Activated CD8-positive, alpha-beta memory T cell treated with anti-CD3 and anti-CD28 coated beads, Interleukin-2, amount 50 U/mL, for 4 hours (primary cell): ENCODE data around the gene TUBB4B.

Experiments used
- DNase-seq: peaks from one replicate; pipeline ENCODE4 v3.0.0-alpha.2; 2020

Gene TUBB4B

DNA sequence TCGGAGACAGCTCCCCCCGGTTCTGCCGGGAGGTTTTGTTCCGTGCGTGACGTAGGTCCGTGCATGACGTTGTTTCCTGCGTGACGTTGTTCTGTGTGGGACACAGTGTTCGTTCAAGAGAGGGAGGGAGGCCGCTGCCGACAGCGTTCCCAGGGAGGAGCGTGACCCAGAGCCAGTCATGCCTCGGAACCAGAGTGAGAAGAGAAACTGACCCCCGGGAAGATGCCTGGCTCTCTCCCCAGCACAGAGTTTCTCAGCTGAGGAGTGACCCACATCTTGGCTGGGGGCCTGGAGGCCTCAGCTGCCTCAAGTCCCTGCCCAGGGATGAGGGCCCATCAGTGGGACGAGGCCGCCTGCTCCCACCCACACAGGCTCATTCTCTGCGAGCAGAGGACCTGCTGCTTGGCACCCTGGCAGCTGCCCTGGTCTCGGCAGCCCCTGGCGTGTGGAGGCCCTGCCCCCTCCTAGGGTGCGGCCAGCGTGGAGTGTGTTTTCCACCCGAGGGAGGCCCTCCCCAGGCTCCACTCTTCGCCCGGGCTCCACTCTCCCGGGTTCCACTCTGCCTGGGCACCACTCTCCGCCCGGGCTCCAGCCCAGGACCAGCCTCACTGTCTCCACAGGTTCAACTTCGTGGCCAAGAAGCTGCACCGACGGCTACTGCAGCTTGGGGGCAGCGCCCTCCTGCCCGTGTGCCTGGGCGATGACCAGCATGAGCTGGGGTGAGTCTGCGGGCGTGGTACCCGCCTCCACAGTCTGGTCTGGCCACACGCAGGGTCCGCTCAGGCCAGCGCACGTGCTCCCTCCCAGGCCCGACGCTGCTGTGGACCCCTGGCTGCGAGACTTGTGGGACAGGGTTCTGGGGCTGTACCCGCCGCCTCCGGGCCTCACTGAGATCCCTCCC lies 27.7 kb upstream of the TUBB4B start:
- DNase-seq = no peak

DNA sequence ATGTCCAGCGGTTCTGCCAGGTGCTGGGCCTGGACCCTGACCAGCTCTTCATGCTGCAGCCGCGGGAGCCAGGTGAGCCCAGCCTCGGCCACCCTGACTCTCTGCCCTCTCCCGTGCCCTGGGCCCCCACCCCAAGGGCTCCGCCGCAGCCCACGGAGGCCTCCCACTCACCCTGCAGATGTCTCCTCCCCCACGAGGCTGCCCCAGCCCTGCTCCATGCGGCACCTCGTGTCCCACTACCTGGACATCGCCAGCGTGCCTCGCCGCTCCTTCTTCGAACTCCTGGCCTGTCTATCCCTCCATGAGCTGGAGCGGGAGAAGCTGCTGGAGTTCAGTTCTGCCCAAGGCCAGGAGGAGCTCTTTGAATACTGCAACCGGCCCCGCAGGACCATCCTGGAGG lies 26.5 kb upstream of the TUBB4B start:
- no peak for DNase-seq

DNA sequence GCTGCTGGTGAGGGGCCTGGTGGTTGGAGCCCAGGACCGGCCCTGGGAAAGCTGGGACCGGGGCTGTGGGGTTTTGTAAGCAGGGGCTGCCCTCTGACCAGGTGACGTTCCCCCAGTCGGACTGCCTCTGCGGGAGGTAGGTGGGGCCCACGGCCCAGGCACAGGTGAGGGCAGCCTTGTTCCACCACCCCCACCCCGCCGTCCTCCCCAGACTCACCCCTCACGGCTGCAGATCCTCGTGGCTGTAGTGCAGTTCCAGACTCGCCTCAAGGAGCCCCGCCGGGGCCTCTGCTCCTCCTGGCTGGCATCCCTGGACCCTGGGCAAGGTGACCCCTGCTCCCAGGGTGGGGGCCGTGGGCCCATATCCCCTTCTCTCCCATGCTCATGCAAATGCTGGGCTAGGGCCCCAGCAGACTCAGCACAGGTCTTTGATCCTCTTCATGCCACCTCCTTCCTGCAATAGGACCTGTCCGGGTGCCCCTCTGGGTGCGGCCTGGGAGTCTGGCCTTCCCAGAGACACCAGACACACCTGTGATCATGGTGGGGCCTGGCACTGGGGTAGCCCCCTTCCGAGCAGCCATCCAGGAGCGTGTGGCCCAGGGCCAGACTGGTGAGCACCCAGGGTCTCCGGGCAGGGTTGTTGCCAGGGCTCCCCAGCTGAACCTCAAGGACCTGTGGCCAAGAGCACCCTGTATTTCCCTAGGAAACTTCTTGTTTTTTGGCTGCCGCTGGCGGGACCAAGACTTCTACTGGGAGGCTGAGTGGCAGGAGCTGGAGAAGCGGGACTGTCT lies 25.7 kb upstream of the TUBB4B start:
- DNase-seq = no peak

DNA sequence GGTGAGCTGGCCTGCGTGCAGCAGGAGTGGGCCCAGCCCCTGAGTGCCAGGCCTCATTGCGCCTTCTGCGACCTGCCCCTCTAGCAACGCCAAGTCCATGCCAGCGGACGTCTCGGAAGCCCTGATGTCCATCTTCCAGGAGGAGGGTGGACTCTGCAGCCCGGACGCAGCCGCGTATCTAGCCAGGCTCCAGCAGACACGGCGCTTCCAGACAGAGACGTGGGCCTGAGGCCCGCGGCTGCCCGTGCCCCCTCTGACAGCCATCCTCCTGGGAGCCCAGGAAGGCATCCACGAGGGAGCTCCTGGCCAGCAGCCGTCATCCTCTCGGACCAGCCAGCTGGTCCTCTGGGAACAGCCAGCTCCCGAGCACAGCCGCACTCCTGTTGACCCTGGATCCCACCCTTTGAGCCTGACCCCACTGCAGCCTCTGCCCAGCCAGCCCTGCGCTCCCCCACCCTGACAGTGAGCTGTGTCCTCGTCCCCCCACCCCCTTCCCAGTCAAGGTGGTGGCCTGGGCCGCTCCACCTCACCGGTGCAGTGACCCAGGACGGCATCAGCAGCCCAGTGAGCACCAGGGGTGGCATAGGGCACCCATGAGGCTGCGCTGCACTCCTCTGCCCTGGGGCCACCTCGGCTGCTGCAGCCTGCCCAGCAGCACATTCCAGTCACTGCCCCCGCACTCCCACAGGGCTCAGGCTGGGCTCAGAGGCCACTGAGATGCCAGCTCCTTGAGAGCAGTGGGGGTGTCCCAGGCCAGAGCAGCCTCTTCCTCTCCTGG lies 24.7 kb upstream of the TUBB4B start:
- no peak for DNase-seq

DNA sequence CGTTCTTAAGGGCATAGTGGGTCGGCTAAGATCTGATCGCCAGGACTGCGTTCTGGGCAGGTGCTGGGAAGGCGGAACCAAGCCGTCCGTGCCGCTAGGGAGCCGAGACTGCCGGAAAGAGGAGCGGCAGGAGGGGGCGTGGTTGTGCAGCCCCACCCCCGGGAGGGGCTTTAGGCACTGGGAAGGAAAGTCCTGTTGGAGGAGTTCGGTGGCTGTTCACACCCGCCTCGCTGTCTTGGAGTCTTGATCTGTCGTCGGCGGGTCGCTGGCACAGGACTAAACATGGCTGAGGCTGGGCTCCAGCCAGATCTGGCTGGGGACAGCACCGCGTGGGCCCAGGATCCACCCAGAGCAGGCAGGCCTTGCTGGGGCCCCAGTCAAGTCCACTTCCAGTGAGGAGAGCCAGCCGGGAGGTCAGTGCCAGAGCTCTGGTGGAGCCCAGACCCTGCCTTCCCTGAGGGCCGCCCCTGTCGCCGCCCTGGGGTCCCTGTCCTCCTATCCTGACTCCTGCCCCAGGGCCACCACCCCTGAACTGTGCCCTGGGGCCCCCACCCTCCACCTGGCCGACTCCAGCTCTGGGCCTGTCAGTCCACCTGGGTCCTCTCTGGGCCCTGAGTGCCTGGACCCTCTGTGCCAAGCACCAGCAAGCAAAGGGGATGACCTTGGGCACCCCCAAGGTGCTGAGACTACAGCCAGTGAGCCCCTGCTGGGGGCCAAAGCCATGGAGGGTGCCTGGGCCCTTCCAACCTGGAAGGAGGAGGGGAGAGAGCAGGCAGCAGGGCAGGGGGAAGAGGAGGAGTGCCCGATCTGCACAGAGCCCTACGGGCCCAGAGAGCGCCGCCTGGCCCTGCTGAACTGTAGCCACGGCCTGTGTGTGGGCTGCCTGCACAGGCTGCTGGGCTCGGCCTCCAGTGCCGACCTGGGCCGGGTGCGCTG lies 23.5 kb upstream of the TUBB4B start:
- DNase-seq = no peak

DNA sequence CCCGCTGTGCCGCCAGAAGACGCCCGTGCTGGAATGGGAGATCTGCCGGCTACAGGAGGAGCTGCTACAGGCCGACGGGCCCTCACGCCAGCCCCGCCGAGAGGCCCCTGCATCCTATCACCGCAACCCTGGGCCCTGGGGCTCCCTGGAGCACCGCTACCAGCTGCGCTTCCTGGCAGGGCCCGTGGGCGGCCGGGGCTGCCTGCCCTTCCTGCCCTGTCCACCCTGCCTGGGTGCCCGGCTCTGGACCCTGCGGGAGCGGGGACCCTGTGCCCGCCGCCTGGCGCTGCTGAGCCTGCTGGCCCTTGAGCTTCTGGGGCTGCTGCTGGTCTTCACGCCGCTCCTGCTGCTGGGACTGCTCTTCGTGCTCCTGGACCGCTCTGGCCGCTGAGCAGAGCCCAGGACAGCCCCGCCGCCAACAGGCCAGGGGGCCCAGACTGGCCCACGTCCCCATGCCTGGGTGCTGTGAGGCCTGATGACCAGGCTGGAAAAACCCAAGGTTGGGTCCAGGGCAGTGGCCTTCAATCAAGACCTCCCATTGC lies 22.8 kb upstream of the TUBB4B start:
- no peak for DNase-seq

DNA sequence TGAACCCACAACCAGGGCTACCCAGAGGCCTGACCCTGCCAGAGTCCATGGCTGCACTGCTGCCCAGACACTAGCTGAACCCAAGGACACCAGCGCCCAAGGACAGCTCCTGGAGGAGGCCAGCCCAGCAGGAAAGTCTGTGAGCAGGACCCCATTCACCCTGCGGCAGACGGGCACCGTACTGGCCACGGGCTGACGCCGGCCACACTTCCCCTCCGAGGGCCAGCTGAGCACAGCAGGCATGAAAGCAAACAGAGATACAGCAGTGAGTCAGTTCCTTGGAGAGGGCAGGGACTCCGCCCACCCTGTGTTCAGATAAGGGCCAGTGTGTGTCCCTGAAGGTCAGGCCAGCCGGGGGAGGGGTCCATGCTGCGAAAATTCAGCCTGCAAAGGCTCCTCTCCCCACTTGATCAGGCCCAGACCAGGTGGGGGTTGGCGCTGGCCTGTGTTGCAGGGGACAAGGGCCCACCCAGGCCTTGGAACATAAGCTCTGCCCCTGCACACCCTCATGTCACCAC lies 22.3 kb upstream of the TUBB4B start:
- DNase-seq = no peak

DNA sequence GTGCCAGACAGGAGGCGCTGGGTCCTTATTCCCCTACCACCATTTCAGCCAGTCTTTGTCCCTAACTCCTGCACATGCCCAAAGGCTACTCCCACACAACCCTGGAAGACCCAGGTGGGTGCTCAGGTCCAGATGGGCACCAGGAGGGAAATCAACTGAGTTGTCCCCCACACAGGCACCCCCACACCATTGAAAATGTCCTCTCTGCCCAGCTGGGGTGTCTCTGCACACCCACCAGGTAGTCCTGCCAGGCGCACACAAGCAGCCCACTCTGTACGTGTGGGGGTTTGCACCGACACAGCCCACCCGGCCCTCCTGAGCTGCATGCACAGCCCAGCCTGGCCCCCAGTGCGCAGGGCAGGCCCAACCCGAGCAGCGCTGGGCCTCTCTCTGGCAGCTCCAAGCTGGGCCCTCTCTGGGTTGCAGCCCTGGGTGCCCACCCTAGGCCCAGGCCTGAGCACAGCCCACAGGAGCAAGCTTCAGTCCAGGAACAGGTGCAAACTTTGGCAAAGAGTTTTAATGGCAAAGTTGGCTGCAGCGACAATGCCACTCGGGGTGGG lies 21.2 kb upstream of the TUBB4B start:
- no peak for DNase-seq

DNA sequence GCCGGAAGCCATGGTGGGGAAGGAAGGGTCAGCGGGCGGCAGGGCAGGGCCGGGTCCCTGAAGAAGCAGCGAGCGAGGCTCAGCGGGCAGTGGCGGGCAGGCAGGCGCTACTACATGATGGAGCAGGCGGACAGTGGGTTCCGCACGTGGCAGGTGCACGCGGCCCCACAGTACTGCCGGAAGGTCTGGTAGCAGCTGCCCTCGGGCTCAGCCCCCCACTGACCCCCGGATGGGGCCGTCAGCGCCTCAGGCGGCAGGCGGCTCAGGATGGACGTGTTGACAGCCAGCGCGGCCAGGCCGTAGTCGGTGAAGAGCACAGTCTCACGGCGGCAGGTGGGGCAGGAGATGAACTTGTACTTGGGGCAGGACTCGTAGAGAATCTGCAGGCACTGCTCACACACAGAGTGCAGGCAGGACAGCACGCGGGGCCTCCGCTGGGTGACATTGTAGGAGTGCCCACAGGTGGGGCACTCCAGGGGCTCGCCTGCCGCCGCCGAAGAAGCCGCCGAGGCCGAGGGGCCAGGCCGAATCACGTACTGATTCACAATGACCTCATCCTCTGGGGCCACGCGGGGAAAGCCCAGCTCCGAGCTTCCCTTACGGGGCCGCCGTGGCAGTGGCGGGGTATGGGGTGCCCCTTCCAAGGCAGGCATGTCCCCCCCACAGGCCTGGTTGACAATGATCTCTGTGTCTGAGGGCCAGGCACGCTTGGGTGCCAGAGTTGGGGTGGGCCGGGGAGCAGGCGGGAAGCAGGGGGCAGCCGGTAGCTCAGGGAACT lies 20.6 kb upstream of the TUBB4B start:
- no peak for DNase-seq

DNA sequence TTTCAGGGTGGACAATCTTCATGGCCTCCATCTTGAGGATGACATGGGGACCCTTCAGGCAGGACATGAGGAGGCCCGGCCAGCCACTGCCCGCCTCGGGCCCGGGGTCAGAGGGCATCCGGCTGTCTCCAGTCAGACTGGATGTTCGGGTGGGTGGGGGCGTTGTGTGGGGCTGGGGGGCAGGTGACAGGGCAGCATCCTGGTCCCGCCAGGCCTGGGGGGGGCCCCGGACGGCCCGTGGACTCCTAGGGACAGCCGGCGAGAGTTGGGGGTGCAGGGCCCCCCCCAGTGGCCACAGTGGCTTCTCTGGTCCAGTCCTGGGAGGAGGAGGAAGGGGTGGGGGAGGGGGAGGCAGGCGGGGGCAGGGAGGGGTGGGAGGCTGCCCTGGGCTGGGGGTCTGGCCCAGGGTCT lies 20.0 kb upstream of the TUBB4B start:
- DNase-seq = no peak

DNA sequence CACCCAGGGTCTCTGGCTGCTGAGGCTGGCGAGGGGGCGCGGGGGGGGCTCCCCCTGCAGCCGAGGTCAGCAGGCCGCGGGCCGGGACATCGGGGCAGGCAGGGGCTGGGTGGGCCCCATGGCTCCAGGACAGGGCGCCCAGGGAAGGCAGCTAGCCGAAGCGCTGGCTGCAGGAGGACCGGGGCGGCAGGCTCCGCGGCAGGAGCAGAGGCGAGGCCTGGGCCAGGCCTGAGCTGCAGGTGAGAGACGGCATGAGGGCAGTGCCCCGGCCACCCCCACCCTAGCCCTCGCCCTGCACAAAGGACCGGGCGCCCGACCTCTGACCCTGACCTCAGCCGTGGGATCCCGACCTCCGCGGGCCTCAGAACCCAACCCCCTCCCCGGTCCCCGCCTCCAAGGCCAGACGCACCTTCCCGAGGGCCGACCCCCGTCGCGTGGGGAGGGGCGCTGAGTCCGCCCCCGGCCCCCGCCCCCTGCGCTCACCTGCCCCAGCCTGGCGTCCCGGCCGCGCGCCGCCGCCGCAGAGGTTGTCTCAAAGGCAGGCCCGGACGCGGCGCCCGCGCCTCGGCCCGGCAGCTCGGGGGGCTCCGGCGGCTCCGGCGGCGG lies 19.5 kb upstream of the TUBB4B start:
- DNase-seq = no peak

DNA sequence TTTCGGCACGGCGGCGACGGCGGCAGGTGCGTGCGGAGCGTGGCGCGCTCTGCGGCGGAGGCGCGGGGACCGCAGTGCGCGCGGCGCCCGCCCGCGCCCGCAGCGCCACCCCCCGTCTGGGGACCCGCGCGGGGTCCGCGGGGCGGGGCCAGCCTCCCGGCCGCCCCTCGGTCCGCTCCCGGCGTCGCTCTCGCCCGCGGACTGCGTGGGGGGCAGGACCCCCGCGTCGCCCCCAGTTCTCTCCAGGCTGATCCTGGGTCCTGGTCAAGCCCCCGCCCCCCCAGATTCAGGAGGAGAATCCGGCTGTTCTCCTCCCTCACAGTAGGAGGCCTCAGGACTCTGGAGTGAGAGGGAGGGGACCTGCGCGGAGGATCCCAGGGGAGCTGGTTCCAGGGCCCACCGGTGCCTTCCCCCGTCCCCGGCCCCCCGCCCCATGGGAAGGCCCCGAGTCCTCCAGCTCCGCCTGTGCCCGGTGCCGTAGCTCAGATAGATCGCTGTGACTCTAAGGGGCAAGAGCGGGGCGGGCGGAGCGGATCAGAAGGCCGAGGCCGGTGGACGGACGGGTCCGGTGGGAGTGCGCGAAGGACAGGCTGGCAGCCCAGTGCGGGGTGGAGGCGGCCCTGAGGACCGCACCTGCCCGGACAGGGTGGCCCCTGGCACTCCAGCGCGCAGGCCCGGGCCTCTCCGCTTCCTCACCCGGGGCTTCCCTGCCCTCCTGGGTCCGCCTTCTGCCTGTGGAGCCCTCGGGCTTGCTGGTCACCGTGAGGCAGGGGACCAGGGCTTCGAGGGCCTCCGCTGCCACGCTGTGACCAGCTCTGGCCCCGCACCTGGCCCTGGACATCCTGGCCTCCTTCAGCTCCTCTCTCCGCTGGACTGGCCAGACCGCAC lies 18.7 kb upstream of the TUBB4B start, which contains the start of gene RNF208:
Gene RNF208 (minus strand): TSS at position 51 of the 888 bp plus-strand sequence. CDS start 1,028 bp downstream, outside the sequence.
- no peak for DNase-seq

DNA sequence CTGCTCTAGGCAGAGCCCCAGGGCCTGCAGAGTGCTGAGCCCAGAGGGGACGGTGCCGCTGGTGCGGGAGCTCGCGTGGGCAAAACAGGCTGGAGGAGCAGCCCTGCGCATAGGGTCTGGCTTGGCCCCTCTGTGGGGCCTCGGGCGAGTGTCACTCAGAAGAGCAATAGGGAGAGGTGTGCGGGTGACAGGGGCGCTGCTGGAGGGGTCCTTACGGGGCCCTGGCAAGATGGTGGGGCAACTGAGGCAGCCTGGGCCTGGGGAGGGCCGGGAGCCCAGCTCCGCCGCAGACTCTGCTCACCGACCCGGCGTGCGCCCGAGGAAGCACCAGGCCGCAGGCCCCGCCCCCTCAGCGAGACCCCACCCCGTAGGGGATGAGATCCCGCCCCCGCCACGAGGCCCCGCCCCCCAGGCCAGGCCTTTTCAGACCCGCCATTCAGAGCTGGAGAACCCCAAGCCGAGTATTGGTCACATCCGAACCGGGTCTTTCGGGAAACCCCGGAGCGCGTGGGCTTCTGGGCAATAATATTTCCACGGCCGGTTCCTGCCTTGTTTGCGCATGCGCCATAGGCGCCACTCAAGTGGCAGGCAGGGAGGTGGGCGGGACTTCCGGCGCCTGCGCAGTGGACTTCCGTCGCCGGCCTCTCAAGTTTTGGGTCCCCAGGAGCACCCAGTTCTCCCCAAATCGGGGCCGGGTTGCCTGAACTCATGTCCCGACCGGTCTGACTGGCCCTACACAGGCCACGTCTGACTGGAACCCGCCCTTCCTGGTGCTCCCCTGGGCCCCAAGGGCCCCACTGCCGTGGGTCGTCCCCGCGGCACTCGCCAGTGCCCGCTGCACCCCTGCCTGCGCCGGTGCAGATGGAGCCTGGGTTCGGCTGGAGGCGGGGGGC lies 17.8 kb upstream of the TUBB4B start:
- DNase-seq = peak; percentile 96

DNA sequence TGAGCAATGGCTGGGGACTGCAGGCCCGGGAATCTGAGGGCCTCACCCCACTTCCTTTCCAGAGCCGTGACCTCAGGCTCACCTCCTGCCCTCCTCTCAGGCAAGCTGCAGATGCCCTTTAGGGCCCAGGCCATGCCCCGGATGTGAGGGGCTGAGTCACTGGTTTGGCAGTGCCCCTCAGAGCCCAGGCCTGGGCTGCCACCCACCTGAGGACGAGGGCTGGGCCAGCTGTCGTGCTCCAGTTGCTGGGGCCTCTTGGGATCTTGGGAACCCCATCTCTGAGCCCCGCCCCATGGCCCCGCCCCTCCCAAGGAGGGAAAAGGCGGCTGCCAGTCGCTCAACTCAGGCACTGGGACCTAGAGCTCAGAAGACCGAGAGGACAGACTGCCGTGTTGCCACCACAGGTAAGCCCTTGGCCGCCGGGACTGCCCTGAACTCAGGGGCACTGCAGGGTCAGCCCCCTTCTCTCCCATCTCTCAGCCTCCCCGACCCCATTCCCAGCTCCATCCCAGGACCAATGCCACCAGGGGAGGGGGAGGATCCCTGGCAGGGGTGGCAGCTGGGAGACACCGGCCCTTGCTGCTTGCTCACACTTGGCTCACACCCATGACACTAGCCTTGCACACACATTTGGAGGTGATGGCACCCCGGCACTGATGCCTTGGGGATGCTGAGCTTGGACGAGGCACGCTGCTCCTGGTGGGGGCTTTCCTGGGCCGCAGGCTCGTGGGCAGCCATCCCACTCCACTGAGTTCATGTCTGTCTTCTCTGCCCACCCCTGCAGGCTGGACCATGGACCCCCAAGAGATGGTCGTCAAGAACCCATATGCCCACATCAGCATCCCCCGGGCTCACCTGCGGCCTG lies 16.0 kb upstream of the TUBB4B start, which contains the start of gene CYSRT1:
Gene CYSRT1 (plus strand): TSS at position 345 of the 865 bp plus-strand sequence. CDS start 448 bp downstream, at position 793.
- no peak for DNase-seq

DNA sequence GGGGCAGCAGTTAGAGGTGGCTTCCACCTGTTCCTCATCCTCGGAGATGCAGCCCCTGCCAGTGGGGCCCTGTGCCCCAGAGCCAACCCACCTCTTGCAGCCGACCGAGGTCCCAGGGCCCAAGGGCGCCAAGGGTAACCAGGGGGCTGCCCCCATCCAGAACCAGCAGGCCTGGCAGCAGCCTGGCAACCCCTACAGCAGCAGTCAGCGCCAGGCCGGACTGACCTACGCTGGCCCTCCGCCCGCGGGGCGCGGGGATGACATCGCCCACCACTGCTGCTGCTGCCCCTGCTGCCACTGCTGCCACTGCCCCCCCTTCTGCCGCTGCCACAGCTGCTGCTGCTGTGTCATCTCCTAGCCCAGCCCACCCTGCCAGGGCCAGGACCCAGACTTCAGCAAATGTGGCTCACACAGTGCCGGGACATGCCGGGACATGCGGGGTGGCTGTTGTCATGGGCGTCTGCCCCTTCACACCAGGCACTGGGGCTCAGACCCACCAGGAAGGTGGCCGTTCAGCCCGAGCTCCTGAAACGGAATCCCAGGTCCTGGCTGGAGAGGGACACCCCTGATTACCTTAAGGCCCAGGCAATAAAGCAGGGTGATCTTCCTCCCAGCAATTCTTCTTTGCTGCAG lies 15.3 kb upstream of the TUBB4B start:
- no peak for DNase-seq
